Panc1 (cell line): ENCODE measurements around the gene ZFYVE28. TPM values are rescaled to one million over a fixed set of nuclear protein-coding genes. Genes with fewer than 3 reads are reported as not detected.

Experiments
- ATAC-seq: fragments of 200-7000 bp; cut with Tn5 transposase; 2 replicates; pipeline ENCODE4 v1.9.1; 2020; ENCODE audit warnings: mild to moderate bottlenecking, moderate library complexity
- BruUV-seq: library from RNA; stranded (reverse); fragments of 400-500 nt; replicated peaks from 2 replicates; lab custom pipeline; 2021; lab: Mats Ljungman, UMichigan
- CTCF ChIA-PET: fragments of 300-600 bp; sonication (Branson Sonifier 250); formaldehyde crosslinking; loops from one replicate; lab custom pipeline; 2022; ENCODE audit warnings: antibody characterized with exemption; lab: Charles Lee
- POLR2A ChIA-PET: fragments of 300-600 bp; sonication (Branson Sonifier 250); formaldehyde crosslinking; loops from one replicate; lab custom pipeline; 2022; ENCODE audit warnings: antibody characterized with exemption; lab: Charles Lee
- DNase-seq: peaks from one replicate; pipeline ENCODE4 v3.0.0-alpha.2; 2010; ENCODE audit warnings: low read depth, low spot score
- H3K27ac ChIP-seq: 2 replicates; pipeline ENCODE4 v1.5.1; 2011; ENCODE audit warnings: mild to moderate bottlenecking, low read length, inconsistent platforms
- H3K27me3 ChIP-seq: fragments of 200-500 bp; sonication (Bioruptor generic); 2 replicates; pipeline ENCODE4 v1.6.0; 2014; ENCODE audit warnings: low read length, inconsistent platforms; ENCODE audit not compliant: control insufficient read depth, insufficient read depth
- H3K36me3 ChIP-seq: fragments of 200-500 bp; sonication (Bioruptor generic); 2 replicates; pipeline ENCODE4 v1.5.1; 2014; ENCODE audit warnings: inconsistent platforms, mild to moderate bottlenecking, low read length, moderate library complexity; ENCODE audit not compliant: control insufficient read depth, insufficient read depth
- H3K4me1 ChIP-seq: 2 replicates; pipeline ENCODE4 v1.5.1; 2011; ENCODE audit warnings: inconsistent platforms, mild to moderate bottlenecking, low read length, moderate library complexity; ENCODE audit not compliant: control insufficient read depth, insufficient read depth
- H3K4me3 ChIP-seq, 2 experiments: 2 replicates each; pipeline ENCODE4 v1.5.1; 2011 to 2012; ENCODE audit warnings: low read depth in 2 of 2, low read length in 2 of 2, mild to moderate bottlenecking in 2 of 2, inconsistent platforms in 1 of 2, moderate library complexity in 1 of 2
- H3K9me3 ChIP-seq: fragments of 200-500 bp; sonication (Bioruptor generic); 2 replicates; pipeline ENCODE4 v1.5.1; 2014; ENCODE audit warnings: low read depth, mild to moderate bottlenecking, inconsistent platforms, low read length, moderate library complexity; ENCODE audit not compliant: control insufficient read depth, insufficient read depth
- POLR2AphosphoS5 ChIP-seq: IDR thresholded peaks from 2 replicates; pipeline ENCODE4 v1.6.1; 2012; ENCODE audit warnings: mild to moderate bottlenecking, low read depth, low read length, moderate library complexity
- SIN3A ChIP-seq: IDR thresholded peaks from 2 replicates; pipeline ENCODE4 v1.6.1; 2012; ENCODE audit warnings: low read depth, mild to moderate bottlenecking, low read length, moderate library complexity, borderline replicate concordance; ENCODE audit not compliant: insufficient read depth
- TCF7L2 ChIP-seq: IDR thresholded peaks from 2 replicates; pipeline ENCODE4 v1.6.1; 2011; ENCODE audit warnings: mild to moderate bottlenecking, low read depth, low read length, inconsistent platforms
- in situ Hi-C: cut with HindIII; loops from 2 replicates; pipeline ENCODE4 v1.10.0; 2016; ENCODE audit warnings: low sequenced_read_pairs, low pct_unique_long_range_greater_than_20kb
- intact Hi-C: fragments of 100-400 bp; cut with micrococcal nuclease; formaldehyde crosslinking; loops from one replicate; pipeline ENCODE4 v1.10.0; 2022; ENCODE audit not compliant: unreplicated experiment
- total RNA-seq: library from RNA; stranded (reverse); gene quantifications from one replicate; pipeline ENCODE4 v1.2.1, GENCODE V29; 2021; ENCODE audit not compliant: unreplicated experiment
- TF ChIP-seq, protein P1 (sequence below), 2 experiments: IDR thresholded peaks; 2 replicates each; pipeline ENCODE4 v1.6.1; 2011 to 2012; ENCODE audit warnings: low read depth in 2 of 2, control low read depth in 1 of 2, low read length in 1 of 2, mild to moderate bottlenecking in 1 of 2, moderate library complexity in 1 of 2; ENCODE audit not compliant: insufficient read depth in 1 of 2
- TF ChIP-seq, protein P2 (sequence below): fragments of 450-650 bp; IDR thresholded peaks from 2 replicates; pipeline ENCODE4 v1.5.1; 2017; ENCODE audit warnings: mild to moderate bottlenecking

The ZFYVE28 gene
- total RNA-seq, 1 experiment from 2014 or later = 11.9 TPM

DNA sequence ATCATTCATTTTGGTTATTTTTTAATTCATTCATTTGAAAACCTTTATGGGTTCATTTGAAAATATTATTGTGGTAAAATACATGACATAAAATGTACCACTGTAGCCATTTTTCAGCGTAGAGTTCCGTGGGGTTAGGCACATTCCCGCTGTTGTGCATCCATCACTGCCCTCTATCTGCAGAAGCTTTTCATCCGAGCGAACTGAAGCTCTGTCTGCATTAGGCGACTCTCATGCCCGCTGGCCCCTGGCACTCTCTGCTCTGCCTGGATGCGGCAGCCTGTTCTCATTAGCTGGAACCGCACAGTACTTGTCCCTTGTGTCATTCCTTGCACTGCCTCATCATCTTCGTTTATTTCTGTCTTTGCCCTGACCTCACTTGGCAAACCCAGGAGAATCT is 17.9 kb upstream of the ZFYVE28 start:
- TF ChIP-seq, protein P1, sequence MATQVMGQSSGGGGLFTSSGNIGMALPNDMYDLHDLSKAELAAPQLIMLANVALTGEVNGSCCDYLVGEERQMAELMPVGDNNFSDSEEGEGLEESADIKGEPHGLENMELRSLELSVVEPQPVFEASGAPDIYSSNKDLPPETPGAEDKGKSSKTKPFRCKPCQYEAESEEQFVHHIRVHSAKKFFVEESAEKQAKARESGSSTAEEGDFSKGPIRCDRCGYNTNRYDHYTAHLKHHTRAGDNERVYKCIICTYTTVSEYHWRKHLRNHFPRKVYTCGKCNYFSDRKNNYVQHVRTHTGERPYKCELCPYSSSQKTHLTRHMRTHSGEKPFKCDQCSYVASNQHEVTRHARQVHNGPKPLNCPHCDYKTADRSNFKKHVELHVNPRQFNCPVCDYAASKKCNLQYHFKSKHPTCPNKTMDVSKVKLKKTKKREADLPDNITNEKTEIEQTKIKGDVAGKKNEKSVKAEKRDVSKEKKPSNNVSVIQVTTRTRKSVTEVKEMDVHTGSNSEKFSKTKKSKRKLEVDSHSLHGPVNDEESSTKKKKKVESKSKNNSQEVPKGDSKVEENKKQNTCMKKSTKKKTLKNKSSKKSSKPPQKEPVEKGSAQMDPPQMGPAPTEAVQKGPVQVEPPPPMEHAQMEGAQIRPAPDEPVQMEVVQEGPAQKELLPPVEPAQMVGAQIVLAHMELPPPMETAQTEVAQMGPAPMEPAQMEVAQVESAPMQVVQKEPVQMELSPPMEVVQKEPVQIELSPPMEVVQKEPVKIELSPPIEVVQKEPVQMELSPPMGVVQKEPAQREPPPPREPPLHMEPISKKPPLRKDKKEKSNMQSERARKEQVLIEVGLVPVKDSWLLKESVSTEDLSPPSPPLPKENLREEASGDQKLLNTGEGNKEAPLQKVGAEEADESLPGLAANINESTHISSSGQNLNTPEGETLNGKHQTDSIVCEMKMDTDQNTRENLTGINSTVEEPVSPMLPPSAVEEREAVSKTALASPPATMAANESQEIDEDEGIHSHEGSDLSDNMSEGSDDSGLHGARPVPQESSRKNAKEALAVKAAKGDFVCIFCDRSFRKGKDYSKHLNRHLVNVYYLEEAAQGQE (IDR thresholded peaks at IDR 0.05; ENCODE audit: insufficient read depth in 1 of 2, low read depth in 2 of 2, low read length in 1 of 2) = no peak
- TF ChIP-seq, protein P2, sequence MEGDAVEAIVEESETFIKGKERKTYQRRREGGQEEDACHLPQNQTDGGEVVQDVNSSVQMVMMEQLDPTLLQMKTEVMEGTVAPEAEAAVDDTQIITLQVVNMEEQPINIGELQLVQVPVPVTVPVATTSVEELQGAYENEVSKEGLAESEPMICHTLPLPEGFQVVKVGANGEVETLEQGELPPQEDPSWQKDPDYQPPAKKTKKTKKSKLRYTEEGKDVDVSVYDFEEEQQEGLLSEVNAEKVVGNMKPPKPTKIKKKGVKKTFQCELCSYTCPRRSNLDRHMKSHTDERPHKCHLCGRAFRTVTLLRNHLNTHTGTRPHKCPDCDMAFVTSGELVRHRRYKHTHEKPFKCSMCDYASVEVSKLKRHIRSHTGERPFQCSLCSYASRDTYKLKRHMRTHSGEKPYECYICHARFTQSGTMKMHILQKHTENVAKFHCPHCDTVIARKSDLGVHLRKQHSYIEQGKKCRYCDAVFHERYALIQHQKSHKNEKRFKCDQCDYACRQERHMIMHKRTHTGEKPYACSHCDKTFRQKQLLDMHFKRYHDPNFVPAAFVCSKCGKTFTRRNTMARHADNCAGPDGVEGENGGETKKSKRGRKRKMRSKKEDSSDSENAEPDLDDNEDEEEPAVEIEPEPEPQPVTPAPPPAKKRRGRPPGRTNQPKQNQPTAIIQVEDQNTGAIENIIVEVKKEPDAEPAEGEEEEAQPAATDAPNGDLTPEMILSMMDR = peak; percentile 65; the same call in 1 of the 2 replicates
- no peaks in the 10 kb centered on the region for H3K9me3 ChIP-seq
- ATAC-seq (peak; percentile 87), DNase-seq (no peak)
- no peaks in the 10 kb centered on the region; the same call in 1 of the 2 replicates for H3K4me1 ChIP-seq
- no peaks in the 10 kb centered on the region for H3K27me3 ChIP-seq
- no peak overlapping the region for H3K27ac ChIP-seq
- in situ Hi-C loops (no loop called here), intact Hi-C loops (no loop called here)
- CTCF ChIA-PET = no interaction called here
- no peaks in the 10 kb centered on the region for H3K36me3 ChIP-seq
- no TSS peak for BruUV-seq
- no peak overlapping the region for H3K4me3 ChIP-seq
- POLR2A ChIA-PET = no interaction called here

DNA sequence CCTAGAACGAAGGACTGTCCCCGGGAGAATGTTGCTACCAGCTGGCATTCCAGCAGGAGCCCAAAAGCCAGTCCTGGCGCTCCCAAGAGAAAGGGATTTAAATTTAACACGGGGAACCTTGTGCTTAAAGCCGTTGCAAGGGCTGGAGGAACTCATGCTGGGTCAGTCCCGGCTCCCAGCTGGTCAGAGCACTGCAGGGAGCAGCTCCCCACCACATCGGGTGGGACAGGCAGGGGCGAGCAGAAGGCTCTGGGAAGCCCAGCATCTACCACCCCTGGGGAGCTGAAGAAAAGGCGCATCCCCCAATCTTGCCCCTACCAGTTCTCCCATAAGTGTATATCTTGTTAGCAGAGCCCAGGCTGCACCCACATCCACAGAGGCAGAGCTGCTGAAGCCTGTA is 16.0 kb upstream of the ZFYVE28 start:
- intact Hi-C loops (no loop called here), in situ Hi-C loops (no loop called here)
- ChIA-PET POLR2A (no interaction called here), CTCF (no interaction called here)
- no peak overlapping the region for H3K4me3 ChIP-seq
- TF ChIP-seq, protein P2 = no peak
- TF ChIP-seq TCF7L2 = no peak
- TF ChIP-seq, protein P1 (IDR thresholded peaks at IDR 0.05; ENCODE audit: insufficient read depth in 1 of 2, low read depth in 2 of 2, low read length in 1 of 2) = no peak
- TF ChIP-seq SIN3A = no peak
- TF ChIP-seq POLR2AphosphoS5 = no peak
- no peak for DNase-seq
- no peaks in the 10 kb centered on the region for H3K36me3 ChIP-seq
- H3K4me1 ChIP-seq = no peaks in the 10 kb centered on the region; the same call in 1 of the 2 replicates
- H3K27ac ChIP-seq = no peak overlapping the region
- peak; percentile 44; the same call in 1 of the 2 replicates for ATAC-seq
- BruUV-seq = no TSS peak
- H3K9me3 ChIP-seq = no peaks in the 10 kb centered on the region
- no peaks in the 10 kb centered on the region for H3K27me3 ChIP-seq
